HG03565 (cell line): Measurements from ENCODE around the gene PRPSAP1.
"Not testable (repeated sequence)": the region's sequence is repeated elsewhere in the genome, so short reads cannot be mapped to it uniquely, and the experiment has no call there.

Experiments used
- ATAC-seq: cut with Tn5 transposase; IDR thresholded peaks from one replicate; pipeline ENCODE4 v1.9.1; 2021; ENCODE audit warnings: mild to moderate bottlenecking, moderate library complexity; ENCODE audit not compliant: unreplicated experiment

Gene PRPSAP1

DNA sequence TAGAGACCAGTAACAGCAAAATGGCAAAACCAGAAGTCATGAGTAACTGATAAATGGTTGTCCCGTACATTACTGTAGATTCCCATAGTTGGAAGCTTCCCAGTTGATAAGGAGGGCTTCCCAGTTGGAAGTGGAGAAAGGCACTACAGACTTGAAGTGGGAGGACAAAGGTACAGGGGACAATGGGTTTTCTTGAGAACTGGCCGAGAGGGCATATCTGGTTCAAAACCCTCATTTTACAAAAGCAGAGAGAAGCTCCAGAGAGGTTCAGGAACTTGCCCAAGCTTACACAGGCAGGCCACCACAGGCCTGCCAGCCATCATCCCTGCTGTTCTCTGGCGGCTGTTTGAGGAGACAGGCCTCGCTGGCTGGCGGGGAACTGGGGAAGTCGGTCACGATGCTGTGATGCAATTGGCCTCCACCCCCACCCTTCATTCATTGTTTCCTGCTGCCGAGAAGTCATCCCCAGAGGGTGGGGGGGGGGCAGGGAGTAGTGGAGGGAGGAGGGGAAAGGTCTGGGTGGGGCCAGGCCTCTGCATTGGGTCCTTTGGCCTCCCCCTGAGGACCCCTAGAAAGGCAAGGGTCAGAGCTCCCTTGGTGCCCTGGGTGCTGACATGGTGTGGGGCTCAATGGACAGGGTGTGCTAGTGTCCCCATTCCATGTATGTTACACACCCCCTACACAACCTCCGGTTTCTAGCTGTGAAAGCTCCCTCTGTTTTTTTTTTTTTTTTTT, 85.5 kb downstream of the PRPSAP1 start:
- no peak for ATAC-seq

DNA sequence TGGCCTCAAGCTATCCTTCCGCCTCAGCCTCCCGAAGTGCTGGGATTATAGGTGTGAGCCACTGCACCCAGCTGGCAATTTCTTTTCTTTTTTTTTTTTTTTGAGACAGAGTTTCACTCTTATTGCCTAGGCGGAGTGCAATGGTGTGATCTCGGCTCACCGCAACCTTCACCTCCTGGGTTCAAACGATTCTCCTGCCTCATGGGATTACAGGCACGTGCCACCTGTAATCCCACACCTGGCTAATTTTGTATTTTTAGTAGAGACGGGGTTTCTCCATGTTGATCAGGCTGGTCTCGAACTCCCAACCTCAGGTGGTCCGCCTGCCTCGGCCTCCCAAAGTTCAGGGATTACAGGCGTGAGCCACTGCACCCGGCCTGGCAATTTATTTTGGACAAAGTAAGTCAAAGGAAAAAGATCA, 86.1 kb downstream of the PRPSAP1 start:
- not testable (repeated sequence) for ATAC-seq

DNA sequence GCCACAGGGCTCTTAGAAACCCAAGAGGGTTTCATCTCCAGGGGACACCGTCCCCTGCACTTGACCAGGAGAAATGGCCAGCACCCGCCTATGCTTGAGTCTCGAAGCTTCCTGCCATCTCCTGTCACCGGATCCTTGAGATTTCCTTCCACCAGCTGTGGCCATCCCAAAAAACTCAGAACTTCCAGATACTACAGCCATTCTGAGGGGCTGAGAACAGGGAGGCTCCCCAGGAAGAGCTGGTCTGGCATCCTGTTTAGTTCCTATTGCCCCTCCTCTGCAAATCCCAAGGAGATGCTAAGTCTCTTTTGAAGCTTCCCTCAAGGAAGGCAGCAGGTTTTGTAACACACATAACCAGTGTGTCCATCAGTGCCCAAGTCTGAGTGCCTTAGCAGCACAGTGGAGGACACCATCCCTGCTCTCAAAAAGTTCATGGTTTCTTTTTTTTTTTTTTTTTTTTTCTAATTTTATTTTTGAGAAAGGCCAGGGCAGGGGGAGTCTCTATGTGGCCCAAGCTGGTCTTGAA, 86.6 kb downstream of the PRPSAP1 start:
- no peak for ATAC-seq

DNA sequence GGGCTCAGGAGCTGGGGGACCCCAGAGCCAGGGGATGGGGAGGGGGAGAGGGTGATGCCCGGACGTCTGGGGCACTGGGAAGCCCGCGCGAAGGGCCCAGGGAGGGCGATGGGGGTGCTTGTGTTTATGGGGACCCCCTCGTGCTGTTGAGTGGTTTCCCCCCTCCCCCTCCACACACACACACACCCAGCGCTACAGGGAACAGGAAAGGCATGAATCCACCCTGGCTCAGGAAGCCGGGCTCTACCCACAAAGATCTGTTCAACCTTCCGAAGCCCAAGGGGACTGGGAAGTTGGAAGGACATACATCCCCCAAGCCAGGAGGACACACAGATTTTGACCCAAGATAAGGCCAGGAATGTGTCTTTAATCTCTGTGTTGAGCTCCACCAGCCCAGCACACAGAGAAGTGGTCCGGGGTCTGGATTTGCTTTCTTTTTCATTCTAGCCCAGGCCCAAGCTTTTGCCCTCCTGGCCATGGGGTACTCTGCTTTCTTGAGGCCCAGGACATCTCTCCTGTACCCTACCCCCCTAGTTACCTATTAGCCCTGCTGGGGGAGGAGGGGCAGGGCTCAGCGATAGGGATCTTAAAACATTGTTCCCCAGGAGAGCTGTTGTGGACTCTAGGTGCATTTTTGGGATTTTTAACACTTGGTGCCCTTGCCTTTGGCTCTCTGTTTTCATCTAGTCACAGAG, 87.3 kb downstream of the PRPSAP1 start:
- ATAC-seq = no peak

DNA sequence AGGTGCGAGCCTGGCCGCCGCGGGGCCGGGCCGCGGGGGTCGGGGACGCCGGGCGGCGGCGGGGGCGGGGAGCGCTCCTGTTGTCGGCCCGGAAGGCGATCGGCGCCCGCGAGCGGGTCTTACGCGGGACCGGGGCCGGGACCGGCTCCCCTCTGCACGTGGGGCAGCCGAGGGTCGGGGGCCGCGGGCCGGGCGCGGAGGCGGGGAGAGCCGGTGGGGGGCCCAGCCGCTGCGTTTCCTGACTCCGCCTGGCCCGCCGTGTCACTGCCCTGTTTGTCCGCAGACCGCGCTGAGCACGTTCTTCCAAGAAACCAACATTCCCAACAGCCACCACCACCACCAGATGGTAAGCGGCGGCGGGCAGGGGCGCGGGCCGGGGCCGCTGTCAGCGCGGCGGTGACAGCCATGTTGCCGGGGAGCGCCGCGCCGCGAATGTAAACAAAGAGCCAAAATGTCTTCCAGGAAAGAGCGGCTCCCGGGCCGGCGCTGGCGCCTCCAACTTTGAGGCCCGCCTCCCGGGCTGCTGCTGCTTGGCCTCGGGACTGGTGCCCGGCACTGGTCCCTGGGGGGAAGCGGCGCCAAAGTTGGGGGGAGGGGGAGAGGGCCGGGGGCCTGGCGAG, 88.0 kb downstream of the PRPSAP1 start:
- ATAC-seq = no peak

DNA sequence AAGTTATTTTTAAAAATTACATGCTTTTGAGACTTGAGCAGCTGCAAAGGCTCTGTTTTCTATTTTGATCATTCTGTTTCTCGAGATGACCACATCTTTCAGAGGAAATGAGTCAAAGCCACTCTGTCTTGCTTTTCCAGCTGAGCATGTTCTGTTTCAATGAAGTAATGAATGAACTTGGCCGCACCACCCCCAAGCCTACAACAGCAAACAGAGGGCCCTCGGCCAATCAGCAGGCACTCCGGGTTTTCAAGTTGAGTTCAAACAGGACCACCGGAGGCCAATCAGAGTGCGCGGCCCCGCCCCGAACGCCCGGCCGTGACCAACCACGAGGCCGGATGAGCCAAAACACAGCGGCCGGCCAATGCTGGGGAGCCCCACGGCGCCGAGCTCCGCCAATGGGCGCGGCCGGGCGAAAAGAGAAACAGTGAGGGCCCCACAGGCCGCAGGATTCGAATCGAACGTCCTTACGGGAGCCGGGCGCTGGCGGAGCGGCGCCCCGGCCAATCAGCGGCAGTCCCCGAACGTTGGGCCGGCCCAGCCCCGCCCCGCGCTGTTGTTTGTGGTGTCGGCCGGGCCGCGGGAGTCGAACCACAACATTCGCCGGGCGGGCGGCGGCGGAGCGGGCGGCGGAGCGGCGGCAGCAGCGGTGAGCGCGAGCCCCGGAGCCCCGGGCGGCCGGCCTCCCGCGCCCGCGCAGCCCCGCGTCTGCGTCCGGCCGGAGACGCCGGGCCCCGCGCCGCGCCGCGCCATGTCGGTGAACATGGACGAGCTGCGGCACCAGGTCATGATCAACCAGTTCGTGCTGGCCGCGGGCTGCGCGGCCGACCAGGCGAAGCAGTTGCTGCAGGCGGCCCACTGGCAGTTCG, 88.7 kb downstream of the PRPSAP1 start, which contains the start of gene UBALD2:
UBALD2 (plus strand) TSS at position 594 of the 869 bp plus-strand sequence; CDS start at position 752, 158 bp downstream.
- ATAC-seq = peak; percentile 59

DNA sequence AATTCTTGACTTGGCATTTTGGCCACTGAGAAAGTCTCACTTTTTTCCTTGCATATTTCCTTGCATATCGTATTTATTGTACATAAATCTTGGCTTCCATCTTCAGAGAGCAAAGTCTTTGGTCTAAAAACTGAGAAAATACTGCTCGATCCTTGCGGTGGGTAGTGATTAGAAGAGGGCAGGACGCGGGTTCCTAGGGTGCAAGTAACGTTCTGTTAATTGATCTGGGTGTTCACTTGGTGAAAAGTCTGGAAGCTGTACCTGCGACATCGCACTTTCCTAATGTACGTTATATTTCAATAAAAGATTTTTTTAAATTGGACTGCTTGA, 89.3 kb downstream of the PRPSAP1 start:
- ATAC-seq = no peak

DNA sequence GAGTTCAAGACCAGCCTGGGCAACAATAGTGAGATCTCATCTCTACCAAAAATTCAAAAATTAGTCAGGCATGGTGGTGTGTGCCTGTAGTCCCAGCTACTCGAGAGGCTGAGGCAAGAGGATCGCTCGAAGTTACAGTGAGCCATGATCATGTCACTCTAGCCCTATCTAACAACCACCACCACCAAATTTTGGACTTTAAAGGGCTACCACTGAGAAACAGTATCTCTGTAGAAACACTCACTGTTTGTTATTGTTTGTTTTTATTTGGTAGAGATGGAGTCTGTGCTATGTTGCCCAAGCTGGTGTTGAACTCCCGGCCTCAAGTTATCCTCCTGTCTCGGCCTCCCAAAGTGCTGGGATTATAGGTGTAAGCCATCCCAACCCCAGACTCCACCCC, 89.8 kb downstream of the PRPSAP1 start:
- ATAC-seq = no peak

DNA sequence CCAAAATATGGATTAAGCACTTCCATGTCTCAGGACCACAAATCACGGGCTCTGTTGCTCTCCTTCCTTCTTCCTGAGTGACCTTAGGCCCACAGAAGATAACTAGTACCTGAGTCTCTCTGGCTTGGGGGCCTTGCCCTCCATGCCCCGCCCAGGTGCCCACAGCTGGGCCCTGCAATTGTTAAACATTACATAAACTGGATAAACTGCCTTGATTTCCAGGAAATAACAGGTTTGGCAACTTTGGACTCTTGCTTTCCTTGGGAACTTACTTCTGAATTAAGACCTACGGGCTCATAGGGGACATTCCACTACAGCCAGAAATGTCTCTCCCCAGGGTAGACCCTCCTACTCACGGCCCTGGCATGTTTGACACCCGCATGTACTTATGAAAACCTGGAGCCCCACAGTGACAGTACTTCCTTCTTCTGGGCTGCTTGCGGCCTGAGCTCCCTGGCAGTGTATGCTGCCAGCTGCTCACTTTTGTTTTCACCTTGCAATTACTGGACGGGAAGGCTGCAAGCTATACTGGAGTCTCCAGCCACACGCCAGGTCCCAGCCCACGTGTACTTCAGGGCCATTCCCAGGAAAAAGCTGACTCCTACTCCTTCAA, 90.9 kb downstream of the PRPSAP1 start:
- no peak for ATAC-seq

DNA sequence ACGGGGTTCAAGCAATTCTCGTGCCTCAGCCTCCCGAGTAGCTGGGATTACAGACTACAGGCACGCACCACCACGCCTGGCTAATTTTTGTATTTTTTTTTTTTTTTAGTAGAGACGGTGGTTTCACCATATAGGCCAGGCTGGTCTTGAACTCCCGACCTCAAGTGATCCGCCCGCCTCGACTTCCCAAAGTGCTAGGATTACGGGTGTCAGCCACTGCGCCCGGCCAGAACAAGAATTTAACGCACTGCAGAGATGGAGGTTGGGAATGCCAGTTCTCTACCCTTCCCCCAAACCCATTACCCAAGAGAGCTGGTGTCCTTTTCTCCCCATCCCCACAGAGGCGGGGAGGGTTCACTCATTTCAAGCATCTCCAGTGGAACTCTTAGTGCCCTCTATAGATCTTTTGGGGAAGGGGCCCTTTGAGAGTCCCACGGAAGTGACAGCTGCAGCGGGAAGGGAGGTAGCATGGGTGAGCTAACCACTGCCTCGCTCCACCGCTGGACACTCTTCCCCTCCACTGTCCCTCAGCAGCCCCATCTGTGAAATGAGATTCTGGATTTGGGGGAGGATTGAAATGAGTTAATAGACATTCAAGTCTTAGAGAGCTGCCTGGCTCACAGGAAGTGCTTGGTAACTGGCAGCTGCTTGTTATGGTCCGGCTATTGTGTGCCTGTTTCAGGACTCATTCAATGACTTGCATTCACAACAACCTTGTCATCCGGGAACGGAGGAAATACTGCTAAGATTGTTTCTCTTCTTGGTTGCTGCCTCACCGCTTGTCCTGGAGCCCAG, 92.1 kb downstream of the PRPSAP1 start:
- no peak for ATAC-seq

DNA sequence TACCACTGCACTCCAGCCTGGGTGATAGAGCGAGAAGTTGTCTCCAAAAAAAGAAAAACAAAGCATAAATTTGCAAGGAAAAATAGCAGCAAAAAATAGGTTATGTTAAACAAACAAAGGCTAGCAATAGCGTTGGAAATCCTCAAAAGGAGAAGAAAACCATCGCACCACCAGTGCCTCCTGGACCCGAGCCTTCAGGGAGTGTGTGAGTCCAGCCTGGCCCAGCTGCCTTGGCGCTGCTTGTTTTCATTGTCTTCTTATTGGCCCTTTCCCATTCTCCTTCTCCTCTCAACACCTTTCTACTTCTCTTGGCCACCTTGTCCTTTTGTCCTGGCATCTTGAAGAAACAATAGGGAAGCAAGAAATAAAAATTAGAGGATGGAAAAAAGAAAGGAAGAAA, 93.0 kb downstream of the PRPSAP1 start:
- no peak for ATAC-seq

DNA sequence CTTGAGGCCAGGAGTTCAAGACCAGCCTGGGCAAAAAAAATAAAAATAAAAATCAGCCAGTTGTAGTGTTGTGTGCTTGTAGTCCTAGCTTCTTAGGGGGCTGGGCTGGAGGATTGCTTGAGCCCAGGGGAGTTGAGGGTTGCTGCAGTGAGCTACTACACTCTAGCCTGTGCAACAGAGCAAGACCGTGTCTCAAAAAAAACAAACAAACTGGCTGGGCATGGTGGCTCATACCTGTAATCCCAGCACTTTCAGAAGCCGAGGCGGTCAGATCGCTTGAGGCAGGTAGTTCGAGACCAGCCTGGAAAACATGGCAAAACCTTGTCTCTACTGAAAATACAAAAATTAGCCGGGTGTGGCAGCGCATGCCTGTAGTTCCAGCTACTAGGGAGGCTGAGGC, 93.5 kb downstream of the PRPSAP1 start:
- no peak for ATAC-seq
